HCT116 (cell line): Measurements from ENCODE around the gene FRMD4B.

Source experiments
- EZH2 ChIP-seq: fragments of 200-600 bp; sonication (generic); IDR thresholded peaks from 2 replicates; pipeline ENCODE4 v1.6.1; 2017; ENCODE audit warnings: antibody characterized with exemption, mixed run types
- EZH2phosphoT487 ChIP-seq: fragments of 200-600 bp; IDR thresholded peaks from 2 replicates; pipeline ENCODE4 v1.6.1; 2018; ENCODE audit warnings: antibody characterized with exemption, borderline replicate concordance
- POLR2A ChIP-seq: IDR thresholded peaks from 2 replicates; pipeline ENCODE4 v1.7.0; 2011; ENCODE audit warnings: borderline replicate concordance; ENCODE audit not compliant: insufficient read depth, insufficient read length; ENCODE audit errors: extremely low read depth
- POLR2AphosphoS5 ChIP-seq: IDR thresholded peaks from 2 replicates; pipeline ENCODE4 v1.6.1; 2011; ENCODE audit warnings: mild to moderate bottlenecking, low read depth, low read length, moderate library complexity
- SIN3A ChIP-seq: IDR thresholded peaks from 2 replicates; pipeline ENCODE4 v1.6.1; 2012; ENCODE audit warnings: low read depth
- TF ChIP-seq, protein P1 (sequence below), 3 experiments: fragments of 200-600 bp in 1 of 3; sonication (generic) in 1 of 3; IDR thresholded peaks in 2 of 3; conservative IDR thresholded peaks in 1 of 3; 2 replicates each; pipeline ENCODE4 v1.5.1; 2012 to 2017; ENCODE audit warnings: low read depth in 2 of 3, low read length in 2 of 3, antibody characterized with exemption in 1 of 3, borderline replicate concordance in 1 of 3, control low read depth in 1 of 3, mild to moderate bottlenecking in 1 of 3, mixed read lengths in 1 of 3, mixed run types in 1 of 3, moderate library complexity in 1 of 3; ENCODE audit not compliant: insufficient read depth in 1 of 3
- TF ChIP-seq, protein P2 (sequence below): IDR thresholded peaks from 2 replicates; pipeline ENCODE4 v1.6.1; 2012; ENCODE audit warnings: low read depth
- TF ChIP-seq, protein P3 (sequence below): IDR thresholded peaks from 2 replicates; pipeline ENCODE4 v1.6.1; 2011; ENCODE audit warnings: mild to moderate bottlenecking, low read length, moderate library complexity; ENCODE audit not compliant: insufficient replicate concordance; ENCODE audit errors: extremely low read depth

- TF ChIP-seq EZH2 (no peak), POLR2A (no peak), EZH2phosphoT487 (no peak), SIN3A (no peak), POLR2AphosphoS5 (no peak)
- TF ChIP-seq, protein P1, sequence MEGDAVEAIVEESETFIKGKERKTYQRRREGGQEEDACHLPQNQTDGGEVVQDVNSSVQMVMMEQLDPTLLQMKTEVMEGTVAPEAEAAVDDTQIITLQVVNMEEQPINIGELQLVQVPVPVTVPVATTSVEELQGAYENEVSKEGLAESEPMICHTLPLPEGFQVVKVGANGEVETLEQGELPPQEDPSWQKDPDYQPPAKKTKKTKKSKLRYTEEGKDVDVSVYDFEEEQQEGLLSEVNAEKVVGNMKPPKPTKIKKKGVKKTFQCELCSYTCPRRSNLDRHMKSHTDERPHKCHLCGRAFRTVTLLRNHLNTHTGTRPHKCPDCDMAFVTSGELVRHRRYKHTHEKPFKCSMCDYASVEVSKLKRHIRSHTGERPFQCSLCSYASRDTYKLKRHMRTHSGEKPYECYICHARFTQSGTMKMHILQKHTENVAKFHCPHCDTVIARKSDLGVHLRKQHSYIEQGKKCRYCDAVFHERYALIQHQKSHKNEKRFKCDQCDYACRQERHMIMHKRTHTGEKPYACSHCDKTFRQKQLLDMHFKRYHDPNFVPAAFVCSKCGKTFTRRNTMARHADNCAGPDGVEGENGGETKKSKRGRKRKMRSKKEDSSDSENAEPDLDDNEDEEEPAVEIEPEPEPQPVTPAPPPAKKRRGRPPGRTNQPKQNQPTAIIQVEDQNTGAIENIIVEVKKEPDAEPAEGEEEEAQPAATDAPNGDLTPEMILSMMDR (IDR thresholded peaks at IDR 0.05 in 2 of 3, conservative IDR thresholded peaks at IDR 0.05 in 1 of 3; ENCODE audit: borderline replicate concordance in 1 of 3, insufficient read depth in 1 of 3, low read depth in 2 of 3, low read length in 2 of 3): no peak
- TF ChIP-seq, protein P2, sequence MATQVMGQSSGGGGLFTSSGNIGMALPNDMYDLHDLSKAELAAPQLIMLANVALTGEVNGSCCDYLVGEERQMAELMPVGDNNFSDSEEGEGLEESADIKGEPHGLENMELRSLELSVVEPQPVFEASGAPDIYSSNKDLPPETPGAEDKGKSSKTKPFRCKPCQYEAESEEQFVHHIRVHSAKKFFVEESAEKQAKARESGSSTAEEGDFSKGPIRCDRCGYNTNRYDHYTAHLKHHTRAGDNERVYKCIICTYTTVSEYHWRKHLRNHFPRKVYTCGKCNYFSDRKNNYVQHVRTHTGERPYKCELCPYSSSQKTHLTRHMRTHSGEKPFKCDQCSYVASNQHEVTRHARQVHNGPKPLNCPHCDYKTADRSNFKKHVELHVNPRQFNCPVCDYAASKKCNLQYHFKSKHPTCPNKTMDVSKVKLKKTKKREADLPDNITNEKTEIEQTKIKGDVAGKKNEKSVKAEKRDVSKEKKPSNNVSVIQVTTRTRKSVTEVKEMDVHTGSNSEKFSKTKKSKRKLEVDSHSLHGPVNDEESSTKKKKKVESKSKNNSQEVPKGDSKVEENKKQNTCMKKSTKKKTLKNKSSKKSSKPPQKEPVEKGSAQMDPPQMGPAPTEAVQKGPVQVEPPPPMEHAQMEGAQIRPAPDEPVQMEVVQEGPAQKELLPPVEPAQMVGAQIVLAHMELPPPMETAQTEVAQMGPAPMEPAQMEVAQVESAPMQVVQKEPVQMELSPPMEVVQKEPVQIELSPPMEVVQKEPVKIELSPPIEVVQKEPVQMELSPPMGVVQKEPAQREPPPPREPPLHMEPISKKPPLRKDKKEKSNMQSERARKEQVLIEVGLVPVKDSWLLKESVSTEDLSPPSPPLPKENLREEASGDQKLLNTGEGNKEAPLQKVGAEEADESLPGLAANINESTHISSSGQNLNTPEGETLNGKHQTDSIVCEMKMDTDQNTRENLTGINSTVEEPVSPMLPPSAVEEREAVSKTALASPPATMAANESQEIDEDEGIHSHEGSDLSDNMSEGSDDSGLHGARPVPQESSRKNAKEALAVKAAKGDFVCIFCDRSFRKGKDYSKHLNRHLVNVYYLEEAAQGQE: no peak
- TF ChIP-seq, protein P3, sequence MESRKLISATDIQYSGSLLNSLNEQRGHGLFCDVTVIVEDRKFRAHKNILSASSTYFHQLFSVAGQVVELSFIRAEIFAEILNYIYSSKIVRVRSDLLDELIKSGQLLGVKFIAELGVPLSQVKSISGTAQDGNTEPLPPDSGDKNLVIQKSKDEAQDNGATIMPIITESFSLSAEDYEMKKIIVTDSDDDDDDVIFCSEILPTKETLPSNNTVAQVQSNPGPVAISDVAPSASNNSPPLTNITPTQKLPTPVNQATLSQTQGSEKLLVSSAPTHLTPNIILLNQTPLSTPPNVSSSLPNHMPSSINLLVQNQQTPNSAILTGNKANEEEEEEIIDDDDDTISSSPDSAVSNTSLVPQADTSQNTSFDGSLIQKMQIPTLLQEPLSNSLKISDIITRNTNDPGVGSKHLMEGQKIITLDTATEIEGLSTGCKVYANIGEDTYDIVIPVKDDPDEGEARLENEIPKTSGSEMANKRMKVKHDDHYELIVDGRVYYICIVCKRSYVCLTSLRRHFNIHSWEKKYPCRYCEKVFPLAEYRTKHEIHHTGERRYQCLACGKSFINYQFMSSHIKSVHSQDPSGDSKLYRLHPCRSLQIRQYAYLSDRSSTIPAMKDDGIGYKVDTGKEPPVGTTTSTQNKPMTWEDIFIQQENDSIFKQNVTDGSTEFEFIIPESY: no peak
Observed at GRCh38 chr3:69328103-69328962, 57.6 kb downstream of the FRMD4B start.
